GM18867 (cell line): ENCODE data around the gene OBSL1.

Experiments used
- ATAC-seq: cut with Tn5 transposase; IDR thresholded peaks from one replicate; pipeline ENCODE4 v1.9.1; 2021; ENCODE audit warnings: mild to moderate bottlenecking, moderate library complexity; ENCODE audit not compliant: unreplicated experiment

The OBSL1 gene

DNA sequence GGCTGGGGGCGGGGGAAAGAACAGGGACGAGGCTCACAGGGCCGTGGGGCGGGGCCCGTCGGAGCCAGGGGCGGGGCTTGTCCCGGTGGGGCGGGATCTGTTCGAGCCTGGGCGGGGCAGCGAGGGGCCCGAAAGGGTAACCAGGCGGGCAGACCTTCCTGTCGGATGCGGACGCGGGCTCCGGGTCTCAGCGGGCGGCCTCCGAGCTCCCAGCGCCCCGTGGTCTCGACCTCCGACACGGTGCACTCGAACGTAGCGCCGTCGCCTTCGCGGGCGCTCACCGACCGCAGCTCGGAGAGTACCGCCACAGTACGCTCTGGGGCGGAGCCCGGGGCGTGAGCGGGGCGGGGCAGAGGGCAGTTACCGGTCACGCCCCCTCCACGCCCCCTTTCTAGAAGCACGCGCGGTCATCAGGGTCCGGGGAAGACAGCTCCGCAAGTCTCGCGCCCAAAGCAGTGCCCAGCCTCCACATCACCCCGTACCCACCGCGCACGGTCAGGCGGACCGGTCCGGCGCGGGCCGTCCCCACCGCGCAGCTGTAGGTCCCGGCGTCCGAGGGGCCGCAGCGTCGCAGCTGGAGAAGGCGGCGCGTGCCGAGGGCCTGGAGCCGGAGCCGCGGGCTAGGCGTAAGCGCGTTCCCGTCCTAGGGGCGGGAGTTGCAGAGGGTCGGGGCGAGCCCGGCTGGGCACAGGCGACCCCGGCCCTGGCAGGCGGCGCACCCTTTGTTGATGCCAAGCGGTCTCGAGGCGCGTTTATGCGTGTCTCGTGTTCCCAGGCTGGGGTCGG, 18.8 kb downstream of the OBSL1 start:
- ATAC-seq: peak; percentile 83

DNA sequence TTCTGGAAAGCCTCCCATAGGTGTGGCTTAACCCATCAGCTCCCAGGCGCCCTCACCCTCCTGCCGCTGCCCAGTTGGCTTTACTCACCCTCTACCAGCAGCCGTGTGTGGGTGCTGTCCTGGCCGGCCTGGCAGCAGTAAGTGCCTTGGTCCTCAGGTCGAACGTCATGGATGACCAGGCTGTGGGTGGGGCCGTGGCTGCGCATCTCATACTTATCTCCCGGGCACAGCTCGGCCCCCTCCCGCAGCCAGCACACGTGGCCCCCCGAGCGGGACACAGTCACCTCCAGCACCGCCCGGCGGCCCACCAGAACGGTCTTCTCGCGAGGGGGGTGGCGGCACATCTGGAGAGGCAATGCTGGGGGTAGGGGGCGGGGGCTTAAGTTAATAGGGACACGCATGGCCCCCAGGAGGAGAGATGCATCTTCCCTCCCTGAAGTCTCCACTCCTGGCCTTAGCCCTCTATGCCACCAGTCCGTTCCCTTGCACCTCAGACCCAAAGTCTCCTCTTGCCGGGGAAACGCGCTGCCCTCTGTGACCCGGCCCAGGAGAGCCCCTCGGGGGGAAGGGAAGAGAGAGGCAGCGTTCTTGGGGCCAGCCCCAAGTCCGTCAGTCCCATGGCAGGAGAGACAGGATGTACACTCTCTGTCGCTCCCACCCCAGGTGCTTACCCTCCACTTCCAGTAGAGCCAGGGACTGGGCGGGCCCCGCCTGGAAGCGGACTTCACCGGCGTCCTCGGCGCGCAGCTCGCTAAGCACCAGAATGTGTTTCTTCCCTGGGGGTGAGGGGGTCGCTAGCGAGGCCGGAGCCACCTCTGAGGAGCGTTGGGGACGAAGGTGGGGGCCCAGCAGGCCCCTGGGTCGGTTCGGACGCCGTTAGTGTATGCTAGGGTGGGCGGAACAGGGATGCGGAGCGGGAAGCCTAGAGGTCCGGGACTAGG, 19.6 kb downstream of the OBSL1 start:
- peak; percentile 17 for ATAC-seq

DNA sequence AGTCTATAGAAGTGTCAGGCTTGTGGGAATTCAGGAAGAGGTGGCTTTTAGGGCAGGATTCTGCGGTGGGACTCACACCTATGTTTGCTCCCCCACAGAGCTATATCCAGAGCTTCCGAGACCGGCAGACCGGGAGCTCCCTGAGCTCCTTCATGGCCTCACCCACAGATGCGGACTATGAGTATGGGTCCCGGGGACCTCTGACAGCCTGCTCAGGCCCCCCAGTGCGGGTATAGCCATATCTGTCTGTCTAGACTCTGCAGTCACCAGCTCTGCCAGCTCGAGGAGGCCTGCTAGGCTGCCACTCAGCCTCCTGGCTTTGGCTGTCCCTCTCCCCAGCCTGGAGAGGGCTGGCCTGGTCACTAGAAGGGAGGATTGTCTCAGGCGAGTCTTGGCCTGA, 21.7 kb downstream of the OBSL1 start:
- ATAC-seq: no peak

DNA sequence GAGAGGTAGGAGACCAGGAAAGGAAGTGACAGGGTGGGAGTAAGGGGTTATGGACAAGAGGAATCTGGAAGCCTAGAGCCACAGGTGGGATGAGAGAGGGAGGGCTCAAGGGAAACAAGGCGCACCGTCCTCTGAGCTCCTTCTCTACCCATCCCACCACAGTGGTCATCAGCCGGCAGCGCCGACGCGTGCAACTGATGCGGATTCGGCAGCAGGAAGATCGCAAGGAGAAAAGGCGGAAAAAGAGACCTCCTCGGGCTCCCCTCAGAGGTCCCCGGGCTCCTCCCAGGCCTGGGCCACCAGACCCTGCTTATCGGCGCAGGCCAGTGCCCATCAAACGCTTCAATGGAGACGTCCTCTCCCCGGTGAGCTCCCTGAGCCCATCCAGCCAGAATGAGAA, 22.3 kb downstream of the OBSL1 start:
- ATAC-seq: no peak

DNA sequence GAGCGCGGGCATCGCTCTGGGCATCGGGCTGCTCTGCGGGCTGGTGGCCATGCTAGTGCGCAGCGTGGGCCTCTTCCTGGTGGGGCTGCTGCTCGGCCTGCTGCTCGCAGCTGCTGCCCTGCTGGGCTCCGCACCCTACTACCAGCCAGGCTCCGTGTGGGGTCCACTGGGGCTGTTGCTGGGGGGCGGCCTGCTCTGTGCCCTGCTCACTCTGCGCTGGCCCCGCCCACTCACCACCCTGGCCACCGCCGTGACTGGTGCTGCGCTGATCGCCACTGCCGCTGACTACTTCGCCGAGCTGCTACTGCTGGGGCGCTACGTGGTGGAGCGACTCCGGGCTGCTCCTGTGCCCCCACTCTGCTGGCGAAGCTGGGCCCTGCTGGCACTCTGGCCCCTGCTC, 23.7 kb downstream of the OBSL1 start:
- no peak for ATAC-seq

DNA sequence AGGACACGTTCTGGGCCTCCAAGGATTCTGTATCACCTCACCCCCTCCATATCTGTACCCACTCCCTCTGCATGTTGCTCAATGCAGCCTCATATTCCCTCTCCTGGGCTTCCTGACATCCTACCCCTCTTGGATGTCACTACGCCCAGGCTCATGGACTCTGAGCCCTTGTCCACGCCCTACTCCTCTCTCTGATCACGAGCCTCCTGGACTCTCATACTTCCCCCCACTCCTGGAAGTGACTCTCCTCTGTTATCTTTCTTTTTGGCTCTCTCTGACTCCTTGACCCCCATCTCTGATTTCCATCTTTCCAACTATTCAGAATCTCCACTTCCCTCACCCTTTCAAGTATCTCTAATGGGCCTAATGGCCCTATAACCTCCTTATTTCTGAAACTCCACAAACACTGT, 25.4 kb downstream of the OBSL1 start:
- no peak for ATAC-seq

DNA sequence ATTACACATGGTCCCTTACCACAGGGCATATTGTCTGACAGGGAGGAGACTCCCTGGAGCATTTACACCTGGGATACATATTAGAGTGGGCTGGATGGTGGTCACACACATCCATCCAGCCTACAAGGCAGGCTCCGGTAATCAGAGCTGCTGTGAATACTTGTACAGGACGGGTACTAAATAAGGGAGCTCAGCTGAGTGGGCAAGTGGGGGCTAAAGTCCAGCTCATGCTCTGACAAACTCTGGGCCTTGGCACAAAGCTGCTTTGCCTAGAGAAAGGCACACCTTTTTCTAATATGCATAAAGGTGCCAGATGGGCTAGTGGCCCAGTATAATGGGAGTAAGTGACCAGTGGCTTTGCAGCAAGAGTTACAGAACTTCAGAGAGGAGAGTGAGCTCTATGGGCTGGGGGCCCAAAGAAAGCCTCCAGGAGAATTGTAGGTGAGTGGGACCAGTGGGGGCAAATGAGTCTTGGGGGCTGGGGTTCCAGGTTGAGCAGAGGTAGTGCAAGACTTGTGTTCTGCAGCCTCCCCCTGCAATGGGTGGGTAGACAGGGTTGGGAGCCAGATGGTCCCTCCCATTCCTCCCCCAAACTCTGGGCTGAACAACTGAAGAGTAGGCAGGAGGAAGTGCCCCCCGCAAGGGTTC, 25.9 kb downstream of the OBSL1 start:
- no peak for ATAC-seq

DNA sequence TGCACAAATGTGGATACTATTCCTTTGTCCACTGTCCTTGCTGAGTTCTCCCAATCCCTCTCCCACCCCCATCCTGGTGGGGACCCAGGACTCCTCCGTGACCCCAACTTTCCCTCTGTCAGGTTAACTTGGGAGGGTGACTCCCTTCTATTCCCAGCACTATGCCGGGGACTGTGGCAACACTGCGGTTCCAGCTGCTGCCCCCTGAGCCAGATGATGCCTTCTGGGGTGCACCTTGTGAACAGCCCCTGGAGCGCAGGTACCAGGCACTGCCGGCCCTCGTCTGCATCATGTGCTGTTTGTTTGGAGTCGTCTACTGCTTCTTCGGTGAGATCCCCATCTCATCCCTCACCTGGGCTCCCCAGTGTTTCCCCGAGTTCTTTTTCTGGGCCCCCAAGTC, 26.8 kb downstream of the OBSL1 start:
- no peak for ATAC-seq

DNA sequence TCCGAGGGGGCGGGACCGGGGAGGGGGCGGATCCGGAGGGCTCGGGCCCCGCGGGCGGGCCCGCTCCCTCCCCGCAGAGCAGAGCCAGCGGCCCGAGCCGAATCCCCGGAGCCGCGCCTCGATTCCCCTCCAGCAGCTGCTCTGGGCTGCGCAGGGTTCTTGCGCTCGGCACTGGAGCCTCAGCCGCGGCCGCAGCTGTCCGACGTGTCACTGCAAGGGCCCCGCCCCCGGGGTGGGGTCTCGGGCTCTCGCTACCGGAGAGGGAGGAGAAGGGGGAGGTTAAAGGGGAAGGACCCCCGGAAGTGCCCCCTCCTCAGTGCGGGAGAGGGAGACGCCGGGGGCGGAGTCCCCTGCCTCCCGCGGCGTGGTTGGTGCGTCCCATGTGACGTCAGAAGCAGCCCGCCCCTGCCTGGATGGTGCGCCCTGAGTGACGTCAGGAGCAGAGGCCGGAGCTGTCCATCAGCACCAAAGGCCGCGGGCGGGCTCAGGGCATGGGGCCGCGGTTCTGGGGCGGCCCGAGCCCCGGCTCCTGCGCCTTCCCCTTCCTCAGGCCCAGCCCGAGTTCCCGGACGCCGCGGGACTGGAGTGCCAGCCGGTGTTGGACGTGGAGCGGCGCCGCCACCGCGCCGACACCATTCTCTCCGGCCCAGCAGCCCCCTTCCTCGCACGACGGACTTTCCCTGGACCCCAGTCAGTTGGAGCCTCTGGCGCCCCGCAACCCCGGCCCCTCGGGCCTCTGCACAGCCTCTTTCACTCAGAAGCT, 27.6 kb downstream of the OBSL1 start, which contains the start of the genes CHPF and TMEM198:
CHPF (minus strand) TSS at position 214 of the 763 bp plus-strand sequence. CDS start 271 bp downstream, outside the sequence.
TMEM198 (plus strand) TSS at position 433 of the 763 bp plus-strand sequence. CDS start 700 bp downstream, outside the sequence.
- ATAC-seq: peak; percentile 78

DNA sequence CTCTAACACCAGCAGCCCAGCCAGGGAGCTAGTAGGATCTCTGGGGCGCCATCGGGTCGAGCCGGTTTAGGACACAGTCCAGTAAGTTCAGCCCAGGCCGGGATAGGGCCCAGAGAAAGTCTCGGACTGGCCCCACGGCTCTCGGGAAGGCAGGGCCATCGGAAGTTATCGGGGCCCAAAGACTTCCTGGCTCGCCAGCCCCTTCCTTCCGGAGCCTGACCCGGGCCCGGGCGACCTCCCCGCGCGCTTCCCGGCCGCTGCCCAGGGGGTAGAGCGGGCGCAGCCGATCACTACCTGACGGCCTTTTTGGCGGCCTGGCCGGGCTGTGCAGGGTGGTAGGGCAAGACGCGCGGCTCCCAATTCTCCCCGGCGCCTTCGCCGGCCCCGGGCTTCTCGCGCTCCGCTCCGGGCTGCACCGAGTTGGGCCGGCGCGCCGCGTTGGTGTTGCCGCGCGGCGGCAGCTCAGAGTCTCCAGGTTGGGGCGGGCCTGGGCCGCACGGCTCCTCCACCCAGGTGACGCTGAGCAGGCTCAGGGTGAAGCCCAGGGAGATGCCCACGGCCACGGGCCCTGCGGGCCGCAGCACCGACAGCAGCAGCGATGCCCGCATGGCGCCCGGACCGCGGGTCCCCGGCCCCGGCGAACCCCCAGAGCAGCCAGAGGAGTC, 28.3 kb downstream of the OBSL1 start:
- ATAC-seq: peak; percentile 38

DNA sequence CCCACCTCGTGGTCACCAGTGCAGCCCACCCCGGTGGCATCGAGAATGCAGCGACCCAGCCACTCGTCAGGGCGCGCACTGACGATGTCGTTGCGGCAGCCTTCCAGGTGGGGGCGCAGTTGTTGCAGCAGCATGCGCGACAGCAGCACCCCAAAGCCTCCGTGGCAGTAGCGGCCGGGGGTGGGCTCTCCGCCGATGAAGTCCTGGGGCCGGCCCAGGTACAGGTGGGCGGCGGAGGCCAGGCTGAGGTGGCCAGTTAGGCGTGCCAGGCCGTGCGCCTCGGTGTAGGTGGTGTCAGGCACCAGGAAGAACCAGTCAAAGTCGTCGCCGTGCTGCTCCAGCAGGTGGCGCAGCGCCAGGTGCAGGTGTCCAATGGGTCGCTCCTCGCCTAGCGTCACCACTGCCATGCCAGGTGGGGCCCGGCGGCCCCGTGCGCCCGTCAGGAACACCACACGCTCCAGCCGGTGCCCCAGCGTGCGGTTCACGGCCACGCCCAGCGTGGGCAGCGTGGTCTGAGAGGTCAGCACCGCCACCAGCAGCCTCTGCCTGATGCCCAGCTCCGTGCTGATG, 29.6 kb downstream of the OBSL1 start:
- peak; percentile 47 for ATAC-seq

DNA sequence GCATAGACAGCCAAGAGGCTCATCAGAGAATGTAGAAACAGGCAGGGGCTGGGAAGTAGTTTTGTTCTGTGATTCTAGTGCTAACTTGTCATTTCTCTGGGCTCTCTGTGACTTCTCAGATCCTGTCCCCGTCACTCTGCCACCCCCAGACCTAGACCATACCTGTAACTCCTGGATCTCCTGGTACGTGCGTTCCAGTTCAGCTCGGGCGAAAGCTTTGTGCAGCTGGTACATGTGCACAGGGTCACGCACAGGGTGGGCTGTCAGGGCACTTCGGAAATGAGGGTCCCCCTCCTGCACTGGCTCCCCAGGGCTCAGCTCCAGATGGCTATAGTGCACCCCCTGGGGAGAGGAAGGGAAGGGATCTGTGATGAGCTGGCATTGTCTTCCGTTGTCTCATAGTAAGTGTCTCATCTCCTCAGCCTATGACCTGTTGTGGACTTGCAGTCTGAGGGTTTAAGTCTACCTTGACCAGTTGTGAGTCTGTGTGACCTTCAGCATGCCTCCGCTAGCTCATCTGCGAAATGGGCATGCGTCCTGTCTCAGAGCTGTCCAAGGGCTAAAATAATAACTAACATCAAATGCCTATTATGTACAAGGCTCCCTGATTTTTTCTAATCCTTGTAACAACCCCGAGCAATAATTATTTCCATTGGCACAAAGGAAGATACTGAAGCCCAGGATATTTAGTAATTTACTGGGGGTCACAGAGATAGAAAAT, 30.4 kb downstream of the OBSL1 start:
- ATAC-seq: no peak

DNA sequence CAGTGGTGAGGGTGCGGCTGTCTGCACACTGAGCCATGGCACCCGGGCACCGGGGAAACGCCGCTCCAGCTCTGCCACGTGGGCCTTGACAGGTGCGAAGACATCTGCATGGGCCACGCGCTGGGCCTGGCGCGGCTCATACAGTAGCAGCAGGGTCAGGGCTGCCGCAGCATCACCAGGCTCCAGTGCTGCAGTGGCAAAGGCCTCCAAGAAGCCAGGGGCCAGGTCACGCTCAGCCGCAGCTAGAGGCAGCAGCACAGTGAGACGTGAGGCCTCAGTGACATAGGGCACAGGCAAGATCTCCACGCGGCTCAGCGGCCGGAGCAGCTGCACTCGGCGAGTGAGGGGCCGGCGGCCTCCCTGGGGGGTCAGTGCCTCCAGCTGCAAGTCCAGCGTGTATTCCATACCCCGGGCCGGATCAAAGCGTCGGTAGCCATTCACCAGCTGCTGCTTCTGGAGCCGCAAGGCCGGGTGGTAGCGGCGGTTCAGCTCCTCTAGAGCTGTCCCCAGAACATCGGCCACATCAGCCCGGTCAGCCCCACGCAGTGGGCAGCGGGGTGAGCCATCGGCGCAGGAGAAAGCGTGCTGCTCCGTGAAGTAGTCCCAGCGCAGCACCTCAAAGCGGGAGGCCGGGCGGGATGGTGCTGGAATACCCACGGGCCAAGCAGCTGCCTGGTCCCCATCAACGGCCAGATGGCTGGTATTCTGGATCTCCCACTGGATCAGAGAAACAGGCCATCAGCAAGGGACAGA, 31.2 kb downstream of the OBSL1 start:
- ATAC-seq: no peak

DNA sequence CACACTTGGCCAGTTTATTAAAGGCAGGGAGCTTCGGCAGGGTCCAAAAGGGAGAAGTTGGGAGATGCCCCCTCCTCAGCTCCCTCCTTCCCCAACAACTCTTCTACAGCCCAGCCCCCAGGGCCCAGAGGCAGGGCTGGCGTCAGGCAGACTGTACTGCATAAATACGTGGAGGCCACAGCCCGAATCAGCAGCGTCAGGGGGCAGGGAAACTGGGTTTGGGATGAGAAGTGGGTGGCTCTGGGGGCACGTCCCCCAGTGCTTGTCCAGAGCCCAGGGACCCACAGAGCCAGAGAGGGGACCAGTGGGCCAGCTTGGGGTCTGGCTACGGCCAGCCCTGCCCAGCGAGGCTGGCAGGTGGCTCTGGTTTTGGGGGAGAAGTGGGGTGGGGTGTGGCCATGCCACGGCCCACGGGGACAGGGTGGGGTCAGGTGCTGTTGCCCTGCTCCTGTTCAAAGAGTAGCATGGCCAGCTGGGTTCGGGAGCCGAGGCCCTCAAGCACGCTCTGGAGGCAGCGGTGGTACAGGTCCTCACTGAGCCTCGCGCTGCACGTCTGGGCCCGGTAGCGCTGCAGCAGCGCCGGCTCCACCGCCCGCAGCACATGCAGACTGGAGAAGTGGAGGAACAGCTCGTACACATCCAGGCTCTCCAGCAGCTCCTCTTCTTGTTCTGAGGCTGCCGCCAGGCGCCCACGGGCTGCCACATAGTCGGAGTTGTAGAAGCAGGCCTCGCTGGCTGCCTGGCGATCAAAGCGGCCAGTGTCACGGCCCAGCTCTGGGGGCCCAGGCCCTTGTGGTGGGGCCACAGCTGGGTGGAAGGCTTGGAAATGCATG, 32.2 kb downstream of the OBSL1 start:
- no peak for ATAC-seq

DNA sequence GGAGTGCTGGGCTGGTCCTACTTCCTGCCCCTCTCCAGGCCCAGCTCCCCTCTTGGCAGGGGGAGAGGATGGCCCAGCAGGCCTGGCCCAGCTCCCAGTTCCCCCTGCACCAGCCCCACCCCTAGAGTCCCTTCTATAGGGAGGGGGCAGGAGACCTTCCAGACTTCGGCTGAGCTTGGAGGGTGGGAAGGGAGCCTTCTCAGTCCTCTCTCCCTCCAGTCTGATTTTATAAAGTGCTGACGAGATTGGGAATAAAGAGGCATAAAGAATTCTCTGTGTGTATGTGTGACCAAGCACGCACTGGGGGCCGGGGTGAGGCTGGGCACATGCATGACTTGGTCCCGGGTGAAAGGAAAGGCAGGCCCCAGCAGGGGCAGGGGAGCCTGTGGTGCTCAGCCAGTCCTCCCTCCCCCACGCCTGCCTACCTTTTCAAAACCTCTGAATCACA, 32.8 kb downstream of the OBSL1 start:
- ATAC-seq: no peak

DNA sequence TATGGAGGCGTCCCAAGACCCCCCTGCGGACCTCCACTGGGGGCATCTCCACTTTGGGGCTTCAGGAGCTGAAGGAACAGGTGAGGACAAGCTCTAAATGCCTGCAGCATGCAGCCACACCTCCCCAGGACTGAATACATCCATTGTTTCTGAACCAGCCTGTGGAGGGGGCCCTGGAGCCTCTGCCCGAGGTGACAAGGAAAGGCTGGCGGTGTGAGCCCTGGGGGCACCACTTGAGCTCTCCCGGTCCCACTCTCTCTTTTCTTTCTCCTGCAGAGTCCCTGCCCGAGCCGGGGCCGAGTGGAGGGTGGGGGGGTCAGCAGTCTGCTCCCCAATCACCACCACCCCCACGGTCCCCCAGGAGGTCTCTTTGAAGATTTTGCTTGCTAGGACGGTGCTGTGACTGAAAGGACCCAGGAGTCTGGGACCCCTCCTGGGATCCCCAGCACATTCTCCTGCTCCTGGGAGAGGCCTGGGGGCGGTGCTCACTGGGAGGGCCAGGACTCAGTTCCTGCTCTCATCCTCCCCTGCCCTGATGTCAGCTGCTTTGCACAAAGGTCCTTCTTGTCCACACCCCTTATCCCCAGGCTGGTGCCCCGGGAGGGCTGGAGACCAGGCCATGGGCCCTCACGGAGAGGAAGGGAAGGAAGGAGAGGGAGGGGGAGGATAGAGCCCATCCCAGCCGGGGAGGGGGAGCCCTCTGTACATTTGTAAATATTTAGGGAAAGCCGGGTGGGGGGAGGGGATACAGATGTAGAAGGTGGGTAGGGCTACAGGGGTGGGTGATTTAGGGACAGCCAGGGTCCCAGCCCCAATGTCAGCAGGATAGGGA, 33.5 kb downstream of the OBSL1 start:
- no peak for ATAC-seq
